Measurements from ENCODE around the gene LGI1.

DNA sequence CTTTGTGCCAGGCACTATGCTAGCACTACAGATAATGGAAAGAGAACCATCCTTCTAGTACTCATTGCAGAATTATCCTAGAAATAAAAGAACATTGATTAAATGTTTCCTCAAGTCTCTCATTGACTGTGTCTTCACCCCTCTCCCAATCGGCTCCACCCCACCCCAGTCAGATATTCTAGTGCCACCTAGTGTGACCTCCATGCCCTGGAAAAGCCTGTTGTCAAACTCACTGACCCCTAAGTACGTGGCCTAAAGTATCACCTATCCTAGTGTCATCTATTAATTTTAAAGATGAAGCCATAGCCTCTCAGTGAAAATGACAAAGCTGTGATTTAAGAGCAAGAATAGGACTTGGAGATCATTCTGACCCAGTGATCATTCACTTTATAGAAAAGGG lies 26.3 kb downstream of the LGI1 start:
- TF ChIP-seq ZNF274 (IDR thresholded peaks at IDR 0.05; ENCODE audit: low read depth, low read length) (no peak), YY1 (IDR thresholded peaks at IDR 0.05; ENCODE audit: insufficient read depth, insufficient read length) (no peak), SUZ12 (IDR thresholded peaks at IDR 0.05; ENCODE audit: extremely low read depth, insufficient read depth, insufficient read length) (no peak)

Data from NT2/D1 (cell line).